Ovary (tissue), 3 donors: Measurements from ENCODE around the gene ZMYM5.
"Not testable (repeated sequence)": the region's sequence is repeated elsewhere in the genome, so short reads cannot be mapped to it uniquely, and the experiment has no call there.

Experiments
- EP300 ChIP-seq: sonication (generic); formaldehyde crosslinking; IDR thresholded peaks from one replicate; pipeline ENCODE4 v1.6.1; 2017; ENCODE audit warnings: antibody characterized with exemption
- POLR2A ChIP-seq: fragments of 450-650 bp; IDR thresholded peaks from one replicate; pipeline ENCODE4 v1.6.1; 2017; ENCODE audit warnings: antibody characterized with exemption, mild to moderate bottlenecking, moderate library complexity
- TF ChIP-seq, protein P1 (sequence below), 3 donors: fragments of 450-650 bp in 2 of 3; fragments of 200-600 bp in 1 of 3; IDR thresholded peaks; one replicate each; pipeline versions ENCODE4 v1.5.1 to v1.8.0; 2016 to 2022; ENCODE audit warnings: antibody characterized with exemption in 3 of 3, mild to moderate bottlenecking in 1 of 3
- donor health status: DM: no; HTN: no; CAD: no.

DNA sequence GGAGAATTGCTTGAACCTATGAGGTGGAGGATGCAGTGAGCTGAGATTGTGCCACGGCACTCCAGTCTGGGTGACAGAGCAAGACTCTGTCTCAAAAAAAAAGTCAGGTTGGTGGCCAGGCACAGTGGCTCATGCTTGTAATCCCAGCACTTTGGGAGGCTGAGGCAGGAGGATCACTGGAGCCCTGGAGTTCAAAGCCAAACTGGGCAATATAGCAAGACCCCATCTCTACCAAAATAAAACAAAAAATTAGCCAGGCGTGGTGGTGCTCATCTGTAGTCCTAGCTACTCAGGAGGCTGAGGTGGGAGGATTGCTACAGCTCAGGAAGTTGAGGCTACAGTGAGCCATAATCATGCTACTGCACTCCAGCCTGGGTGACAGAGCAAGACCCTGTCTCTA is 47.6 kb downstream of the ZMYM5 start:
- TF ChIP-seq, protein P1, sequence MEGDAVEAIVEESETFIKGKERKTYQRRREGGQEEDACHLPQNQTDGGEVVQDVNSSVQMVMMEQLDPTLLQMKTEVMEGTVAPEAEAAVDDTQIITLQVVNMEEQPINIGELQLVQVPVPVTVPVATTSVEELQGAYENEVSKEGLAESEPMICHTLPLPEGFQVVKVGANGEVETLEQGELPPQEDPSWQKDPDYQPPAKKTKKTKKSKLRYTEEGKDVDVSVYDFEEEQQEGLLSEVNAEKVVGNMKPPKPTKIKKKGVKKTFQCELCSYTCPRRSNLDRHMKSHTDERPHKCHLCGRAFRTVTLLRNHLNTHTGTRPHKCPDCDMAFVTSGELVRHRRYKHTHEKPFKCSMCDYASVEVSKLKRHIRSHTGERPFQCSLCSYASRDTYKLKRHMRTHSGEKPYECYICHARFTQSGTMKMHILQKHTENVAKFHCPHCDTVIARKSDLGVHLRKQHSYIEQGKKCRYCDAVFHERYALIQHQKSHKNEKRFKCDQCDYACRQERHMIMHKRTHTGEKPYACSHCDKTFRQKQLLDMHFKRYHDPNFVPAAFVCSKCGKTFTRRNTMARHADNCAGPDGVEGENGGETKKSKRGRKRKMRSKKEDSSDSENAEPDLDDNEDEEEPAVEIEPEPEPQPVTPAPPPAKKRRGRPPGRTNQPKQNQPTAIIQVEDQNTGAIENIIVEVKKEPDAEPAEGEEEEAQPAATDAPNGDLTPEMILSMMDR (IDR thresholded peaks at IDR 0.05) = not testable (repeated sequence)
- TF ChIP-seq POLR2A, EP300: not testable (repeated sequence)
